PC-9 (cell line): ENCODE results near the gene TMEM39B.
"Not testable (repeated sequence)": the region's sequence is repeated elsewhere in the genome, so short reads cannot be mapped to it uniquely, and the experiment has no call there.

Source experiments
- EZH2 ChIP-seq: fragments of 200-600 bp; sonication (generic); IDR thresholded peaks from 2 replicates; pipeline ENCODE4 v1.8.0; 2017; ENCODE audit warnings: antibody characterized with exemption, low read depth
- TF ChIP-seq, protein P1 (sequence below): fragments of 200-600 bp; sonication (generic); conservative IDR thresholded peaks from 2 replicates; pipeline ENCODE4 v1.6.1; 2017; ENCODE audit warnings: mixed run types, antibody characterized with exemption, mild to moderate bottlenecking, moderate library complexity

DNA sequence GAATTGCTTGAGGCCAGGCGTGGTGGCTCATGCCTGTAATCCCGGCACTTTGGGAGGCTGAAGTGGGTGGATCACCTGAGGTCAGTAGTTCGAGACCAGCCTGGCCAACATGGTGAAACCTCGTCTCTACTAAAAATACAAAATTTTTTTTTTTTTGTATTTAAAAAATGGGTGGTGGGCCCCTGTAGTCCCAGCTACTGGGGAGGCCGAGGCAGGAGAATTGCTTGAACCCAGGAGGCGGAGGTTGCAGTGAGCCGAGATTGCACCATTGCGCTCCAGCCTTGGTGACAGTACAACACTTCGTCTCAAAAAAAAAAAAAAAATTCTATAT, 61.2 kb downstream of the TMEM39B start:
- TF ChIP-seq, protein P1, sequence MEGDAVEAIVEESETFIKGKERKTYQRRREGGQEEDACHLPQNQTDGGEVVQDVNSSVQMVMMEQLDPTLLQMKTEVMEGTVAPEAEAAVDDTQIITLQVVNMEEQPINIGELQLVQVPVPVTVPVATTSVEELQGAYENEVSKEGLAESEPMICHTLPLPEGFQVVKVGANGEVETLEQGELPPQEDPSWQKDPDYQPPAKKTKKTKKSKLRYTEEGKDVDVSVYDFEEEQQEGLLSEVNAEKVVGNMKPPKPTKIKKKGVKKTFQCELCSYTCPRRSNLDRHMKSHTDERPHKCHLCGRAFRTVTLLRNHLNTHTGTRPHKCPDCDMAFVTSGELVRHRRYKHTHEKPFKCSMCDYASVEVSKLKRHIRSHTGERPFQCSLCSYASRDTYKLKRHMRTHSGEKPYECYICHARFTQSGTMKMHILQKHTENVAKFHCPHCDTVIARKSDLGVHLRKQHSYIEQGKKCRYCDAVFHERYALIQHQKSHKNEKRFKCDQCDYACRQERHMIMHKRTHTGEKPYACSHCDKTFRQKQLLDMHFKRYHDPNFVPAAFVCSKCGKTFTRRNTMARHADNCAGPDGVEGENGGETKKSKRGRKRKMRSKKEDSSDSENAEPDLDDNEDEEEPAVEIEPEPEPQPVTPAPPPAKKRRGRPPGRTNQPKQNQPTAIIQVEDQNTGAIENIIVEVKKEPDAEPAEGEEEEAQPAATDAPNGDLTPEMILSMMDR: not testable (repeated sequence)
- TF ChIP-seq EZH2: not testable (repeated sequence)
